Caco-2 (cell line): ENCODE measurements around the gene PHPT1. TPM values are rescaled to one million over a fixed set of nuclear protein-coding genes. Genes with fewer than 3 reads are reported as not detected.

Experiments used
- BruUV-seq: library from RNA; stranded (reverse); fragments of 400-500 nt; replicated peaks from 2 replicates; lab custom pipeline; 2021; lab: Mats Ljungman, UMichigan
- CTCF ChIA-PET: fragments of 300-600 bp; sonication (Branson Sonifier 250); formaldehyde crosslinking; loops from one replicate; lab custom pipeline; 2022; ENCODE audit warnings: antibody characterized with exemption; lab: Charles Lee
- POLR2A ChIA-PET: fragments of 300-600 bp; sonication (Branson Sonifier 250); formaldehyde crosslinking; loops from one replicate; lab custom pipeline; 2022; ENCODE audit warnings: antibody characterized with exemption; lab: Charles Lee
- DNase-seq, 2 experiments: peaks; one replicate each; pipeline versions ENCODE4 v3.0.0 to v3.0.0-alpha.2; 2020 to 2022
- H3K27me3 ChIP-seq: replicated peaks from 2 replicates; pipeline ENCODE4 v1.6.0; 2011; ENCODE audit warnings: low read length; ENCODE audit not compliant: control insufficient read depth, insufficient read depth
- H3K36me3 ChIP-seq: 2 replicates; pipeline ENCODE4 v1.5.1; 2011; ENCODE audit warnings: low read length; ENCODE audit not compliant: control insufficient read depth, insufficient read depth
- H3K4me1 ChIP-seq: fragments of 250-450 bp; sonication (Bioruptor Pico); 2 replicates; pipeline ENCODE4 v1.5.1; 2020; ENCODE audit warnings: mild to moderate bottlenecking
- H3K4me3 ChIP-seq: 2 replicates; pipeline ENCODE4 v1.5.1; 2011; ENCODE audit warnings: low read depth, mild to moderate bottlenecking, control low read depth, low read length
- H3K9me3 ChIP-seq: fragments of 250-450 bp; sonication (Bioruptor Pico); 2 replicates; pipeline ENCODE4 v1.5.1; 2020; ENCODE audit warnings: mild to moderate bottlenecking, moderate library complexity
- H3K27ac Mint-ChIP-seq: one replicate; pipeline ENCODE4 v1.8.0; 2022; ENCODE audit warnings: mixed read lengths; ENCODE audit not compliant: unreplicated experiment
- H3K27me3 Mint-ChIP-seq: one replicate; pipeline ENCODE4 v1.8.0; 2022; ENCODE audit warnings: mixed read lengths; ENCODE audit not compliant: insufficient read depth, unreplicated experiment
- H3K36me3 Mint-ChIP-seq: one replicate; pipeline ENCODE4 v1.8.0; 2022; ENCODE audit warnings: mild to moderate bottlenecking, mixed read lengths; ENCODE audit not compliant: insufficient read depth, unreplicated experiment
- H3K4me1 Mint-ChIP-seq: one replicate; pipeline ENCODE4 v1.8.0; 2022; ENCODE audit warnings: low read depth, mixed read lengths; ENCODE audit not compliant: unreplicated experiment
- H3K4me3 Mint-ChIP-seq: one replicate; pipeline ENCODE4 v1.8.0; 2022; ENCODE audit warnings: mild to moderate bottlenecking, moderate library complexity, mixed read lengths; ENCODE audit not compliant: unreplicated experiment
- H3K9me3 Mint-ChIP-seq: one replicate; pipeline ENCODE4 v1.8.0; 2022; ENCODE audit warnings: mixed read lengths; ENCODE audit not compliant: unreplicated experiment
- CTCF ChIP-seq, 2 experiments: fragments of 200-600 bp in 1 of 2; IDR thresholded peaks; 1 replicate in 1 of 2; 2 replicates in 1 of 2; pipeline versions ENCODE4 v1.5.1 to v1.8.0; 2011 to 2022; ENCODE audit warnings: antibody characterized with exemption in 1 of 2, control low read depth in 1 of 2, inconsistent platforms in 1 of 2, low read depth in 1 of 2, low read length in 1 of 2, mild to moderate bottlenecking in 1 of 2, moderate library complexity in 1 of 2; ENCODE audit not compliant: insufficient read depth in 1 of 2, severe bottlenecking in 1 of 2, unreplicated experiment in 1 of 2
- intact Hi-C: fragments of 100-400 bp; cut with micrococcal nuclease; formaldehyde crosslinking; loops from one replicate; pipeline ENCODE4 v1.10.0; 2022; ENCODE audit not compliant: unreplicated experiment
- total RNA-seq: library from RNA; stranded (reverse); gene quantifications from 2 replicates; pipeline ENCODE4 v1.2.3, GENCODE V29; 2022

PHPT1 gene
- total RNA-seq, 1 experiment from 2014 or later, result 105 TPM

GRCh38 chr9:136858452-136858843 is 9.2 kb downstream of the PHPT1 start:
- H3K36me3 ChIP-seq, result peaks cover 1% of the 10 kb centered on the region; the same call in 1 of the 2 replicates
- peaks cover 10% of the 10 kb centered on the region for H3K4me1 ChIP-seq
- BruUV-seq, result no TSS peak
- Mint-ChIP-seq H3K27me3 (no peaks in the 10 kb centered on the region), H3K36me3 (peaks cover 89% of the 10 kb centered on the region), H3K4me3 (no peak overlapping the region), H3K4me1 (no peaks in the 10 kb centered on the region), H3K27ac (no peak overlapping the region), H3K9me3 (no peaks in the 10 kb centered on the region)
- CTCF ChIA-PET, result interaction anchor here (1.2 kb wide), 1 partner anchor 16 kb away, joined by 4 read pairs; the partner anchor contains the start of gene AJM1
- no peak overlapping the region for H3K4me3 ChIP-seq
- POLR2A ChIA-PET, result no interaction called here
- no peak for DNase-seq
- H3K27me3 ChIP-seq, result no peaks in the 10 kb centered on the region
- intact Hi-C loops, result no loop called here
- no peaks in the 10 kb centered on the region for H3K9me3 ChIP-seq
- TF ChIP-seq CTCF (IDR thresholded peaks at IDR 0.05; ENCODE audit: insufficient read depth in 1 of 2, low read depth in 1 of 2, low read length in 1 of 2, severe bottlenecking in 1 of 2, unreplicated experiment in 1 of 2), result no peak

GRCh38 chr9:136858844-136859757 is 9.9 kb downstream of the PHPT1 start:
- H3K36me3 Mint-ChIP-seq, result peaks cover 96% of the 10 kb centered on the region
- peak overlapping the region; percentile 35 for H3K4me3 Mint-ChIP-seq
- intact Hi-C loops, result no loop called here
- POLR2A ChIA-PET, result no interaction called here
- Histone ChIP-seq H3K36me3 (peaks cover 1% of the 10 kb centered on the region; the same call in 1 of the 2 replicates), H3K4me1 (peaks cover 10% of the 10 kb centered on the region), H3K4me3 (no peak overlapping the region), H3K27me3 (no peaks in the 10 kb centered on the region), H3K9me3 (no peaks in the 10 kb centered on the region)
- no peaks in the 10 kb centered on the region for H3K9me3 Mint-ChIP-seq
- no peak for TF ChIP-seq CTCF (IDR thresholded peaks at IDR 0.05; ENCODE audit: insufficient read depth in 1 of 2, low read depth in 1 of 2, low read length in 1 of 2, severe bottlenecking in 1 of 2, unreplicated experiment in 1 of 2)
- no TSS peak for BruUV-seq
- peak overlapping the region; percentile 59 for H3K27ac Mint-ChIP-seq
- peak in 1 of 2 experiments; percentile 61 for DNase-seq
- H3K4me1 Mint-ChIP-seq, result no peaks in the 10 kb centered on the region
- H3K27me3 Mint-ChIP-seq, result no peaks in the 10 kb centered on the region
- CTCF ChIA-PET, result interaction anchor here (1.2 kb wide), 1 partner anchor 17 kb away, joined by 4 read pairs; the partner anchor contains the start of gene AJM1

GRCh38 chr9:136860529-136860928 is 11.3 kb downstream of the PHPT1 start:
- ChIA-PET POLR2A (no interaction called here), CTCF (no interaction called here)
- Mint-ChIP-seq H3K4me1 (no peaks in the 10 kb centered on the region), H3K9me3 (no peaks in the 10 kb centered on the region), H3K27me3 (no peaks in the 10 kb centered on the region), H3K36me3 (peaks cover 98% of the 10 kb centered on the region), H3K4me3 (no peak overlapping the region), H3K27ac (no peak overlapping the region)
- H3K4me1 ChIP-seq, result peaks cover 13% of the 10 kb centered on the region
- no peak for TF ChIP-seq CTCF (IDR thresholded peaks at IDR 0.05; ENCODE audit: insufficient read depth in 1 of 2, low read depth in 1 of 2, low read length in 1 of 2, severe bottlenecking in 1 of 2, unreplicated experiment in 1 of 2)
- no peak overlapping the region for H3K4me3 ChIP-seq
- intact Hi-C loops, result no loop called here
- no TSS peak for BruUV-seq
- no peaks in the 10 kb centered on the region for H3K9me3 ChIP-seq
- no peak for DNase-seq
- H3K36me3 ChIP-seq, result peaks cover 1% of the 10 kb centered on the region; the same call in 1 of the 2 replicates
- no peaks in the 10 kb centered on the region for H3K27me3 ChIP-seq
